Amniotic stem cell (primary cell): ENCODE data around the gene SNX9.
"Not testable (repeated sequence)": the region's sequence is repeated elsewhere in the genome, so short reads cannot be mapped to it uniquely, and the experiment has no call there.

Experiments used
- DNase-seq: peaks from one replicate; lab custom pipeline; 2025; lab: John Stamatoyannopoulos, UW

Gene SNX9

DNA sequence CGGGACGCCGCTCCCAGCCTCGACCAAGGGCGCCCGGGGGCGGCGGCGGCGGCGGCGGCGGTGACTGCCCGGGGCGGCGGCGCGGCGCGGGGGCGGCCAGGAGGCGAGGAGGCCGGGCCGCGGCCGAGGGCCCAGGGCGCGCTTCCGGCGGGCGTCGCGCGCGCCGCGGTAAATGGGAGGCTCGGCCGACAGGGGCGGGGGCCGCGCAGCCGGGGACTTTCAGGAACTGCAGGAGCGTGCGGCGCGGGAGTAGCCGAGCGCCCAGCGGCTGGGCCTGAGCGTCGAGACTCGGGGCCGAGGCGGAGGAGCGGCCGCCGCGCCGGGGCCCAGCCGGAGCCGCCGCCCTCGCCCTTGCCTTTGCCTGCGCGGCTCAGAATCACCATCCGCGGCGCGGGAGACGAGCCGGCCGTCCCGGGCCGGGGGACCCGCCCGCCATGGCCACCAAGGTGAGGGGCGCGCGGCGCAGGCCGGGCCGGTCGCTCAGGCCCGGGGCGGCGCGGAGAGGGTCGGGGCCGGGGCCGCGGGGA lies at the start of gene SNX9:
SNX9 (plus strand) TSS at position 246 of the 527 bp plus-strand sequence; CDS start at position 435, 189 bp downstream.
- no peak for DNase-seq

DNA sequence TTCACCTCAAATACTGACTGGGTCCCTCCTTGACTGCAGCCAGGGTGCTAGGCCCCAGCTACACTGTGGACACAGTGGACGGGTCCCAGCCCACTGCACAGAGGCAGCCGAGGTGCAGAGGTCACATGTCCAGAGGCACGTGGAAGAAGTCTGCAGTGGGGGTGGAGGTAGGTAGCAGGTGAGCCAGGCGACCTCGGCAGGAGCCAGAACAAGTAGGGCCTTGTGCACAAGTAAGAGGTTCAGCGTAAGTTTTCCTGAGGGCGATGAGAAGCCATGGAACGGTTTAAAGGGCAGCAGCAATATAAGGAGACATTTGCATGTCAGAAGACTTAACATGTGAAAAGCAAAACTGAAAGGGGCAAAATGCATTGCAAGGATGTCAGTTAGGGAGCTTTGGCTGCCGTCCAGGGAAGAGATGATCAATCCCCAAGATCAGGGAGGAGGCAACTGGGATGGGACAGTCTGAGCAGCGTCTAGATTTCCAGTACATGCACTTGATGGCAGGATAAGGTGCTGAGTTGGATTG lies 49.7 kb upstream of the SNX9 start:
- DNase-seq: no peak

DNA sequence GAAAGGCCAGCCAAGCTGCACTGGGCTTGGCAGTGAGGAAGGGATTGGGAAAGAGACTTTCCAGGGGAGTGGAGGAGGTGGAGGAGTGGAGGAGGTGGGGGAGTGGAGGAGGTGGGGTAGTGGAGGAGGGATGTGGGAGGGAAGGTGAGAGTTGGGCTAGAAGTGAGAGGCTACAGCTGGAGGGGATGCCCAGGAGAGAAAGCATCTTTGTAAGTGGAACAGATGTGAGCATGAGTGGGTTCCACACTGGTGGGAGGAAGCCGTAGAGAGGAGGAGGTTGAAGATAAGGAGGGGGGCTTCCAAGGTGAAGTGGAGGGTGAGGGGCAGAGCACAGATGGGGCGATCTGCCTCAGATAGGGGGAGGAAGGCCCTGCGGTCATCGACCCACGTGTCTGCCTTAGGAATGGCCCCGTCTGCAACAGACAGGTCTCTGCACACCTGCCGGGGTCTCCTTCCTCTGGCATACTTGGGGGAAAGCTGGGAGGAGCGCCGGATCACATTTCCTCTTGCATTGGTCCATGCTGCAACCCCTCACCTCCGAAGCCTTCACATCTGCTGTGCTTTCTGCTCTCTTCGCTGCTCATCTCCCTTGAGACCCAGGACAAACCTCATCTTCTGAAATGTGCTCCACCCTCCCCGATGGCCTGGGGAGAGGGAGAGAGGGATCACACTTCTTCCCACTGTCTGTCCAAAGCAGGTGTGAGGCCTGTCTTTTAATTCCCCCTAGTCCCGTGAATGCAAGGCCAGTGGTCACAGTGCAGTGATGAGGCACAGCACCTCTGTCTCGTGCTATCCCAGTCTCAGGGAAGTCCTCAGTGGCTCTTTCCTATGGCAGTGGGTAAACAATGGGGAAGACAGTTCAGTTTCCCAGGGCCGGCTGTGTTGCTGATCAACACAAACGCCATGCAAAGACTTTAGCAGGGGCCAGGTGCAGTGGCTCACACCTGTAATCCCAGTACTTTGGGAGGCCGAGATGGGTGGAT lies 48.6 kb upstream of the SNX9 start:
- DNase-seq: no peak

DNA sequence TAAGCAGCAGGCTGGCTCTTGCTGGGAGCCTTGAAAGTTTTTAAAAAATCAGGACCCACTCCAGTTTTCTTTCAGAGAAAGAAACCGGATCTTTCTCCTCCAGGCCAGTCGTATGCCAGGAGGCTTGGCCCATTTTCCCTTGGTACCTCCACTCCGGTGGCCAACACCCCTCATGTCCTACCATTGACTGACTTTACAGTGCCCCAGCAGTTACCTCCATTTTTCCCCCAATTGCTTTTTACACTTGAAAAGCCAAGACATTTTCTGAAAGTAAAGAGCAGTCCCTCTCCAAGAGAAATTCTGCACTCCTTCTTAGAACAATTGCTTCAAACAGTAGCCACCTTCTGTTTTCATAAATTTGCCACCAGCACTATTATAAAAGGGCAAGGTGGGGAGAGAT lies 47.7 kb upstream of the SNX9 start:
- no peak for DNase-seq

DNA sequence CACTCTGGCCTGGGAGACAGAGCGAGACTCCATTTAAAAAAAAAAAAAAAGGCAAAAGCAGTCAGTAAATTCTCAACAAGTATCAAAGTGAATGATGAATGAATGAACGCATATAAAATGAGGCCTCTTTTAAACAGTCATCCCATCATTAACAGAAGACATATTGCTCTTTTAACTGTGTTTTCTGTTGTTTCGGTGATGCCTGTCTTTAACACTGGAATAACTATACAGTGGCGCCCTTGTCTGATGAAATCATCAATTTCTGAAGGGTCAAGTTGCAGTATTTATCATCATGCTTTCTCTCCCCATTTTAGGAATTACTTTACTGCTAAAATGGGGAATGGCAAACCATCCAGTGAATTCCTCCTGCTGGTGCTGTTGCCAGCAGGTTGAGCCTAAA lies 45.7 kb upstream of the SNX9 start:
- DNase-seq: no peak

DNA sequence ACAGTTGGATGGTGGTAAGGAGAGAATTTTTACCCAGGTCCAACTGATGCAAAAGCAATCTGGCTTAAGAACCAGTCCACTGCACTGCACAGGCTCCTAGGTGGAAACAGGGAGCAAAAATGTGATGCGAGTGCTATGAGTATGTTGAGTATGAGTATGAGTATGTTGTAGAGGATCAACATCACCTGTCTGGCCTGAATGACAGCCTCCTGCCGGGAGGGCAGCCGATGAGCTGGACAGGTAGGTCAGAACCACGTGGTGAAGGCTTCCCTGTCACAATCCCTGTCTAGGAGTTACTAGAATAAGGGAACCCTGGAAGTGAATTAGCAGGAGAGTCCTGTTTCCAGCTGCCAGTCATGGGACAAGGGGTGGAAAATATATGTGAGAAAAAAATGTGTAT lies 44.3 kb upstream of the SNX9 start:
- DNase-seq: no peak

DNA sequence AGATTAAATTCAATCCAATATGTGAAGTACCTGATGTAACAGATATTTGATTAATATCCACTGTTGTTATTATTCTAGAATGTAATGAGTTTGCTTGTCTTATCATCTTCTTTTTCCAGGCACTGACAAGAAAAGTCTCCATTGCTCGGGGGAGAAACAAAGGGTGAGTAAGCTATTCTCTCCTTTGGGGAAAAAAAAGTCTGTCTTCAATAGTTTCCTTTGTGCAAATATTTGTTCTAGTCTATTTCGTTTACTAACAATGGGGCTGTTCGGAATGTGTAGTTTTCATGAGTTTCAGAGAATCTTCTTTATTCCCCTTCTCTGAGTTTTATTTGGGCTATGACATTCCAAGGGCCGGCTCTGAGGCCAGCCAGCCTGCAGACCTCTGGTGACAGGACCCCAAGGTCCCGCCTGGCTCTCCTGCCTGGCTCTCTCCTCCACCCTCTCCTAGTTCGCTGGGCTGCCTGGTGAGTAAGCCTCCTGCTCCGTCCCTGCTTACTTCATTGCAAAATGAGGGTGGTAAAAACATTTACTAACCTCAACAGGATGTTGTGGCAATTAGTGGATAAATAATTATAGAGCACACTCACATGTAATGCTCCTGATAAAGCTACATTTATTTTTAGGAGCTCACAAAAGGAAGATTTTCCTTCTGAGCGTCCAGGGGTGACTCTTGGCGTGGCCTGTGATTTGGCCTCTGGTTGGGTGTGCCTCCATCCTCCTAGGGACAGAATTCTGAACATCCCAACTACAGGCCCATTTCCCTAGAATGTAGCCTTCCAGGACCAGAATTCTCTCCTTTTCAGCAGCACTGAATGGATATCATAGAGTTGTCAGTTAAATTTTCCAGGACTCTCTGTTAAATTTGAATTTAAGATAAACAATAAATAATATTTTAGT lies 43.1 kb upstream of the SNX9 start:
- no peak for DNase-seq

DNA sequence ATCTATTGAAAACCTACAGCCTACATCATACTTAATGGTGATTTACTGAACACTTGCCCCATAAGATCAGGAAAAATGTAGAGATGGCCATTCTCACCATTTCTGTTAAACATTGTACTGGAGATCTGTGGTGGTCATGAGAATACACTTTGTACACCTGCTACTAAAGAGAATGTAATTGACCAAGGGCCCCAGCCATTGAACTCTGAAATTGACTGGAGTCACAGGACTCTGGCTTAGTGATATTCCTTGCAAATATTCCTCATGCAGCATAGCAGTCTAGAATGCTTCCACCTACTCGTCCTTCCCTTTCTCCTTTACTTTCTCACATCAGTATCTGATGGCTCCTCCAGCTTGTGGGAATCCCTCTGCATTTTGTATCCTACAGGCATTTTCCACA lies 37.4 kb upstream of the SNX9 start:
- DNase-seq: no peak

DNA sequence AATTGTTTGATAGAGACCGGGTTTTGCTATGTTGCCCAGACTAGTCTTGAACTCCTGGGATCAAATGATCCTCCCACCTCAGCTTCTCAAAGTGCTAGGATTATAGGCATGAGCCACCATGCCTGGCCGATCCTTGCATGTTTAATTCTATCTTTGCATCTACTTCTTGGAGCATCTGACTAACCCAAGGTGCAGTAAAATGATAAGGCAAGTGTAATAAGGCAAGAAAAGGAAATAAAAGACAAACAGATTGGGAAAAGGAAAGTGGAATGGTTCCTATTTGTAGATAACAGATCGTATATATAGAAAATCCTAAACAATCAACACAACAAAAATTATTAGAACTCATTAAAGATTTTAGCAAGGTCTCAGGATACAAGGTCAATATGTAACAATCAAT lies 36.8 kb upstream of the SNX9 start:
- DNase-seq: no peak

DNA sequence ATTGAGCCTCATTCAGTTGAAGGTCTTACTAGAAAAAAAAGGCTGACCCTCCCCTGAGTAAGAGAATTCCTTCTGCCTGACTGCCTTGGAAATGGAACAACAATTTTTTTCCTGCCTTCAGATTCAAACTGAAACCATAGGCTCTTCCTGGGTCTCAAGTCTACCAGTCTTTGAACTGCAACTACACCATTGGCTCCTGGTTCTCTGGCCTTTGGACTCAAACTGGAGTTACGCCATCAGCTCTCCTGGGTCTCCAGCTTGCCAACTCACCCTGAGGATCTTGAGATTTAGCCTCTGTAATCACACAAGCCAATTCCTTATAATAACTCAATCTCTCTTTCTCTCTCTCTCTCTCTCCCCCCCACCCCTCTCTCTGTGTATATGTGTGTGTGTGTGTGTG lies 36.0 kb upstream of the SNX9 start:
- no peak for DNase-seq

DNA sequence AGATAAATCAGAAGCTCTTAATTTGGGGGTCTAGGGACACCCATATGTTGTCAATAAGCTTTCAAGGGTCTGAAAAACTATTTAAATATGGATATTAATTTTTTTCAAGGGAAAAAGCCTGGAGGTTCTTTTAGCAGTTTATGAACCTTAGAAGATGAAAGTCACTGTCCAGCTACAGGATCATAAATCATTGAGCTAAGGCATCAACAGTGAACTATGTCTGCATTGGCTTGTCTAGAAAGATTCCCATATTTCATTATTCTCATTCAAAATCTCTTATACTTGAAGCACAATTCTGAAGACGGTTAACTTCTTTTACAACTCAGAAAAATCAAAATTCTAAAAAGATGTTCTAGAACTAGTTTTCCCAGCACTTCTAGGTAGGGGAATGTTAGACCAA lies 34.9 kb upstream of the SNX9 start:
- no peak for DNase-seq

DNA sequence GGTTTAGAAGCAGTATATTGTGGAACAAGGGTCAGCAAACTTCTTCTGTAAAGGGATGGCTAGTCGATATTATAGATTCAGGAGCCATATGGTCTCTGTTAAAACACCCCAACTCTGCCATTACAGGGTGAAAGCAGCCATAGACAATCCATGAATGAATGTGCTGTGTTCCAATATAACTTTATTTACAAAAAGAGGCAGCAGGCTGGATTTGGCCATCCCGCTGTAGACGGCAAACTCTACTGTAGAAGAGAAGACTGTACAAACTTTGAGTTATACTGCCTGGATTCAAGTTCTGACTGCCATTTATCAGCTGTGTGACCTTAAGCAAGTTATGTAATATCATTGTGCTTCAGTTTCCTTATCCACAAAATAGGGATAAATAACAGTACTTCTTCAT lies 33.7 kb upstream of the SNX9 start:
- no peak for DNase-seq

DNA sequence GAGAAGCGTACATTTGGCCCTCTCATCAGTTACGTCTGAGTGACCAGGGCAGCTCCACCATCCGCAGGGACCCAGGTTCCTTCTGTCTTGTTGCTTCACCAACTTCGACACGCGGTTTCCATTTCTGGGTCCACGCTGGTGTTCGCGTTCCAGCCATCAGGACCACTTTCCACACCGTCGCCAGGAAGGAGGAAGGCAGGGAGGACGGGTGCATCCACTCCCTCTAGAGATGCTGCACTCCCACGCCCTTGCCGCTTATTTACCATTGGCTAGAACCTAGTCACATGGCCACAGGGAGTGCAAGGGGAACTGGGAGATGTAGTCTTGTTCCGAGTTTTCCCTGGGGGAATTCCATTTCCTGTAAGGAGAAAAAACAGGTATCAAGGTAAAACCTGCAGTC lies 33.2 kb upstream of the SNX9 start:
- no peak for DNase-seq

DNA sequence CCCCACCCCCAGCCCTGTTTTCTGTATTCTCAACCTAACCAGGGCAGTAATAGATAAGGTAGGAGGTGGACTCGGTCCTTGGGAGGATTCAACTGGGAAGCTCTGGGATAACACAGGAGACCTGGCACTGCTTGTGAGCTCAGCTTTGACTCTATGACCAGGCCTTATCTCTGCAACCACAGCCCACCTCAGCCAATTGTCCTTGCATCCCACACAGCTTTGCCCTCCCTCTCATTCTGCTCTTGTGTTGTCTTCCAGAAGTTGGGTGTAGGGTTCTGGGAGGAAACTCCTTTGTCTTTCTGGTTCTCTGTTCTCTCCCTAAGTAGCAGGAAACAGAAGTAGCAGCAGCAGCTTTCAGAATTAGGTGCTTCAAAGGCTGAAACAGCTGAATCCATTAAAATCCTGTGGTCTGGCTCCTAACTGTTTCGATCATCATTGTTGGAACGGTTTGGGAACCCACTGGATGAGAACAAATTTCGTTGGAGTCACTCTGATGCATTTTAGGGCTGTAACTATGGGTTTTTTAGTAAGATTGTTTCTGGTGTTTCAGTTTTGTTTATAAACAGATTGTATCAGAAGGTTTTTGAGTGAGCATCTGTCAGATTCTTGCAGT lies 32.4 kb upstream of the SNX9 start:
- no peak for DNase-seq

DNA sequence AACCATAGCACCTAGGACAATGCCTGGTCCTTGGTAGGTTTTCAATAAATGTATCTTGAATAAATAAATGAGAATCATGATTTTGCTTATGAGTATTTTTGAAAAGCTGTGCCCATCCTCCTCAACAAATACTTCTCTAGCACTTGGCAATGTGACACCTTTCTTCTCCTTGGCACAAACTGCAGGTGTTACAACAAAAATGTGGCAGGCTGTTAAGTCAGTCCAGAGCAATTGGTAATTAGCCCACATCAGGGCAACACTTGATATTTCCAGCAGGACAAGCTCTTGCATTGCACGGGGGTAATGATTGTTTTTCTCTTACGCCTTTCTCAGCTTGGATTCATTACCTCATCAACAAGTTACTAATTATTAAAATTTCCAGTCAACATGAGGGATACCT lies 31.6 kb upstream of the SNX9 start:
- DNase-seq: no peak

DNA sequence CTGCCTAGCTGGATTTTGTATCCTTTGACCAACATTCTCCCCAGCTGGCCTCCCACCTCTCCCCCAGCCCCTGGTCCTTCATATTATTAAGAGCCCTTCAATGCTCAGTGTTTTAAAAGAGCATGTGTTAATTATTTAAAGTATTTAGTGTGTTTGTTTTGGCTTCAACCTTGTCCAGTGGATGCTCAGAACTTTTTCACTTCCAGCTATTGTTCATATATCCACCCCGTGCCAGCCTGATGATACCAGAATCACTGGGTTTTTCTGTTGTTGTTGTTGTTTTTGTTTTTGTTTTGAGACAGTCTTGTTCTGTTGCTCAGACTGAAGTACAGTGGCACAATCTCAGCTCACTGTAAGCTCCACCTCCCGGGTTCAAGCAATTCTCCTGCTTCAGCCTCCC lies 30.4 kb upstream of the SNX9 start:
- no peak for DNase-seq

DNA sequence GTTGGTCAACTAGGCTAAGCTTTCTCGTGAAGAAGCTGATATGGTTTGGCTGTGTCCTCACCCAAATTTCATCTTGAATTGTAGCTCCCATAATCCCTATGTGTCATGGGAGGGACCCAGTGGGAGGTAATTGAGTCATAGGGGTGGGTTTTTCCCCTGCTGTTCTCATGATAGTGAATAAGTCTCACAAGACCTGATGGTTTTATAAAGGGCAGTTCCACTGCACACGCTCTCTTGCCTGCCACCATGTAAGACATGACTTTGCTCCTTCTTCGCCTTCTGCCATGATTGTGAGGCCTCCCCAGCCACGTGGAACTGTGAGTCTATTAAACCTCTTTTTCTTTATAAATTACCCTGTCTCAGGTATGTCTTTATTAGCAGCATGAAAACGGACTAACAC lies 29.0 kb upstream of the SNX9 start:
- DNase-seq: not testable (repeated sequence)

DNA sequence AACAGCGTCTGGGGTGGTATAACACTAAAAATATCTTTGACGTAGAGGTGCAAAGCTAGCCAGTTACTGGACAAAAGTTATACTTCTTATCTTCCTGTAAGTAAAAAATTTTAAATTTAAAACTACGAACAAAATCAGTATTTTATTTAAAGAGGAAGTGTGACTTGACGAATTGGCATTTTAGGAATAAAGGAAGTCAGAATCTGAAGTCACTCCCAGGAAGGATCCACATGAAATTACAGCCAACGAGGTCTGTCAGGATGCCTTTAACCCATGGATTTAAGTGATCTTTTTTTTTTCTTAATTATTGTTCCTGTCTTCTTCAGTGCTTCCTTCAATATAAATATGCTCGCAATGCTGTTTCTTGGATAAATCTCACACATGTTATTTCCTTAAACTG lies 27.2 kb upstream of the SNX9 start:
- DNase-seq: no peak

DNA sequence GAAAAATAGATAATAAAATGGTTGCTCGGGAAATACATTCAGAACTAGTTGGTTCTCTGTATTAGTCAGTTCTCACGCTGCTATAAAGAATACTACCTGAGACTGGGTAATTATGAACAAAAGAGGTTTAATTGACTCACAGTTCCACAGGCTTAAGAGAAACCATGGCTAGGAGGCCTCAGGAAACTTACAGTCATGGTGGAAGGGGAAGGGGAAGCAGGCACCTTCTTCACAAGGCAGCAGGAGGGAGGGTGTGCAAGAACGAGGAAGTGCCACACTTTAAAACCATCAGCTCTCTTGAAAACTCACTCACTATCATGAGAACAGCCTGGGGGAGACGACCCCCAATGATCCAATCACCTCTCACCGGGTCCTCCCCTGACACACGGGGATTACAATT lies 24.2 kb upstream of the SNX9 start:
- DNase-seq: no peak

DNA sequence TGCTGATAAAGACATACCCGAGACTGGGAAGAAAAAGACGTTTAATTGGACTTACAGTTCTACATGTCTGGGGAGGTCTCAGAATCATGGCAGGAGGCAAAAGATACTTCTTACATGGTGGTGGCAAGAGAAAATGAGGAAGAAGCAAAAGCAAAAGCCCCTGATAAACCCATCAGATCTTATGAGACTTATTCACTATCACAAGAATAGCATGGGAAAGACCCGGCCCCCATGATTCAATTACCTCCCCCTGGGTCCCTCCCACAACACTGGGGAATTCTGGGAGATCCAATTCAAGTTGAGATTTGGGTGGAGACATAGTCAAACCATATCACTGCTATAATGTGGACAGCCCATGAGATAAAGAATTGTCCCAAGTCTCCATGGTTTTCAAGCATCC lies 23.5 kb upstream of the SNX9 start:
- not testable (repeated sequence) for DNase-seq

DNA sequence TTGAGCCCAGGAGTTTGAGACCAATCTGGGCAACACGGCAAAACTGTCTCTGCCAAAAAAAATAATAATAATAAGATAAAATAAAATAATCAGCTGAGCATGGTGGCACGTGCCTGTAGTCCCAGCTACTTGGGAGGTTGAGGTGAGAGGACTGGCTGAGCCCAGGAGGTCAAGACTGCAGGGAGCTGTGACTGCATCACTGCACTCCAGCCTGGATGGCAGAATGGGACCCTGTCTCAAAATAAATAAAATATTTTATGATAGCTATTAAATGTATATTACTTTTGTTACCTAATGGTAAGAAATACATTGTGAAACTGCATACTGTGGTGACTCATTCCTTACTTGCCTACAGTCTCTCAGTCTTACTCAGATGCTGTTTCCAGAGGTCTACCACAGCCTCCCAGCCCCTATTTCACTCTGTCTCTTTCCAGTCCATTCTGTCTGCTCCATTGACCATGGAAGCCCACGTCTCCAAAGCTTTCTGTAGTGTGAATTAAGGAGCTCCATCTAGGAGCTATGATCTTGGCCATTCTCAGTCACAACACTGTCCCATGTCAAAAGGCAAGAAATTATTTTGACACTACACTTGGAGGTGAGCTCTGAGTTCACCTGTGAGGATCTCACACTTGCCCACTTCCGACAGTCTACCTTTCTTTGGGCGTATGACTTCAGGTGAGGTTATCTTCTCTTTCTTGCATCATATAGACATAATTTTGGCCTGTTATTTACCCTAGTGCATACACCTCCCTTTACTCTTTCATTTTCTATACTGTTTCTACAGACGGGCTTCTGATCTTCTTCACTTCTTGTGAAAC lies 22.4 kb upstream of the SNX9 start:
- no peak for DNase-seq
